Measurements from ENCODE around the gene PCSK6. TPM values are rescaled to one million over a fixed set of nuclear protein-coding genes. Genes with fewer than 3 reads are reported as not detected.
"Not testable (repeated sequence)": the region's sequence is repeated elsewhere in the genome, so short reads cannot be mapped to it uniquely, and the experiment has no call there.

Gene PCSK6
- total RNA-seq, 1 donor from 2014 or later = 1.8 TPM

DNA sequence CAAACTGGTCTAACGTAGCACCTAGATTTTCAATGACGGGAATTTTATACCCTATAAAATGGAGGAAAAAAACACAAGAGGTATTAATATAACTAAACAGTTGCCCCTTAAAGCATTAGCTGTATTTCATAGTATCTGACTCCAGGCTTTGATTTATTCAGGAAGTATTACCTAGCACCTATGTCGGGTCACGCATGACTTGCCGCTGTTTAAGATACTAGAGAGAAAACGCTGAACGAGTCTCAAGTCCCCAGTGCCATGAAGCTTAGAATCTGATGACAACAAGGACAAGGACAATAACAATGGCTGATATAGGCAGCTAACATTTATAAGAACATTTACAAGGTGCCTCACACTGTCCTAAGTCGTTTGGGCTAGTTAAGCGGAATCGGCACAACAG is 196.4 kb downstream of the PCSK6 start:
- H3K9me3 Mint-ChIP-seq (ENCODE audit: low read depth) = no peaks in the 10 kb centered on the region
- H3K4me3 Mint-ChIP-seq (ENCODE audit: low read depth) = peak overlapping the region; percentile 97
- no peak for DNase-seq (ENCODE audit: low spot score, unreplicated experiment)
- peaks cover 21% of the 10 kb centered on the region for H3K4me1 Mint-ChIP-seq (ENCODE audit: low read depth)
- peak overlapping the region; percentile 94 for H3K27ac Mint-ChIP-seq
- no peaks in the 10 kb centered on the region for H3K27me3 Mint-ChIP-seq
- TF ChIP-seq, protein P1, sequence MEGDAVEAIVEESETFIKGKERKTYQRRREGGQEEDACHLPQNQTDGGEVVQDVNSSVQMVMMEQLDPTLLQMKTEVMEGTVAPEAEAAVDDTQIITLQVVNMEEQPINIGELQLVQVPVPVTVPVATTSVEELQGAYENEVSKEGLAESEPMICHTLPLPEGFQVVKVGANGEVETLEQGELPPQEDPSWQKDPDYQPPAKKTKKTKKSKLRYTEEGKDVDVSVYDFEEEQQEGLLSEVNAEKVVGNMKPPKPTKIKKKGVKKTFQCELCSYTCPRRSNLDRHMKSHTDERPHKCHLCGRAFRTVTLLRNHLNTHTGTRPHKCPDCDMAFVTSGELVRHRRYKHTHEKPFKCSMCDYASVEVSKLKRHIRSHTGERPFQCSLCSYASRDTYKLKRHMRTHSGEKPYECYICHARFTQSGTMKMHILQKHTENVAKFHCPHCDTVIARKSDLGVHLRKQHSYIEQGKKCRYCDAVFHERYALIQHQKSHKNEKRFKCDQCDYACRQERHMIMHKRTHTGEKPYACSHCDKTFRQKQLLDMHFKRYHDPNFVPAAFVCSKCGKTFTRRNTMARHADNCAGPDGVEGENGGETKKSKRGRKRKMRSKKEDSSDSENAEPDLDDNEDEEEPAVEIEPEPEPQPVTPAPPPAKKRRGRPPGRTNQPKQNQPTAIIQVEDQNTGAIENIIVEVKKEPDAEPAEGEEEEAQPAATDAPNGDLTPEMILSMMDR (IDR thresholded peaks at IDR 0.05; ENCODE audit: unreplicated experiment) = no peak
- H3K36me3 Mint-ChIP-seq (ENCODE audit: insufficient read depth) = peaks cover 12% of the 10 kb centered on the region

DNA sequence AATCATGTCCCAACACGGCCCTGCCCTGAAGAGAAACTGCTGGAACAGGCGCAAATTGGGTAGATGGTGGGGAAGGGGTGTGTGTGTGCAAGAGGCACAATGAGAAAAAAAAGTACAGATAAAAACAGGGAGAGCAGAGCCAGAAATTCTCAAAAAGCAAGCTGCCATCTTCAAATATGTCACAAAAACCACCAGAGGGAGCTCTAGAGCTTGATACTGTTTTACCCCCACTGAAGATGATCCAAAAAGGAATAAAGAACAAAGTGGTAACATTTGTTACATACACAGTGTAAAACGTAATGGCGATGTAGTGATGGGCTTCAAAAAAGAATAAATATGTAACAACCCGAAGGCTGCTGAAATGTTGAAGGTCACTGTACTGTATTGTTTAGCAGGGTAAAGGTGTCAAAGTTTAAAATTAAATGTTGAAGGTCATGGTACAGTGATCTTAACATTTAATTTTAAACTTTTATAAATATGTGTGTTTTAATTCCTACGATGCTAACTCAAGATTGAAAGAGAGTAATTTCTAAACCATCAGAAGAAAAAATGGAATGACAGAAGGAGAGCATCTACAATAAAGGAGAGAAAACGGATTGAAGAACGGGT is 200.5 kb downstream of the PCSK6 start:
- no peaks in the 10 kb centered on the region for H3K9me3 Mint-ChIP-seq (ENCODE audit: low read depth)
- no peaks in the 10 kb centered on the region for H3K27me3 Mint-ChIP-seq
- no peak for DNase-seq (ENCODE audit: low spot score, unreplicated experiment)
- TF ChIP-seq, protein P1 (IDR thresholded peaks at IDR 0.05; ENCODE audit: unreplicated experiment) = peak; percentile 61
- peaks cover 10% of the 10 kb centered on the region for H3K4me1 Mint-ChIP-seq (ENCODE audit: low read depth)
- H3K36me3 Mint-ChIP-seq (ENCODE audit: insufficient read depth) = peaks cover 28% of the 10 kb centered on the region
- no peak overlapping the region for H3K4me3 Mint-ChIP-seq (ENCODE audit: low read depth)
- peak overlapping the region; percentile 4 for H3K27ac Mint-ChIP-seq

DNA sequence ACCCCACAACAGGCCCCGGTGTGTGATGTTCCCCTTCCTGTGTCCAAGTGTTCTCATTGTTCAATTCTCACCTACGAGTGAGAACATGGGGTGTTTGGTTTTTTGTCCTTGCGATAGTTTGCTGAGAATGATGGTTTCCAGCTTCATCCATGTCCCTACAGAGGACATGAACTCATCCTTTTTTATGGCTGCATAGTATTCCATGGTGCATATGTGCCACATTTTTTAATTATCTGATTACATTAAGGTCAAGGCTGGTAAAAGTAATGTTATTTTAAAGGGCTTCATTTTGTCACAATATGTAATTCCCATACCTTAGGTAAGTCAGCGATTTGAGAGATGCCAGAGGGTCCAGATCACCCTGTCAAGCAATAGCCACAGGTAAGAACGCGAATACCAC is 202.2 kb downstream of the PCSK6 start:
- peaks cover 30% of the 10 kb centered on the region for H3K36me3 Mint-ChIP-seq (ENCODE audit: insufficient read depth)
- not testable (repeated sequence) for H3K4me1 Mint-ChIP-seq (ENCODE audit: low read depth); H3K4me3 Mint-ChIP-seq (ENCODE audit: low read depth); H3K9me3 Mint-ChIP-seq (ENCODE audit: low read depth); H3K27me3 Mint-ChIP-seq; DNase-seq (ENCODE audit: low spot score, unreplicated experiment); H3K27ac Mint-ChIP-seq

DNA sequence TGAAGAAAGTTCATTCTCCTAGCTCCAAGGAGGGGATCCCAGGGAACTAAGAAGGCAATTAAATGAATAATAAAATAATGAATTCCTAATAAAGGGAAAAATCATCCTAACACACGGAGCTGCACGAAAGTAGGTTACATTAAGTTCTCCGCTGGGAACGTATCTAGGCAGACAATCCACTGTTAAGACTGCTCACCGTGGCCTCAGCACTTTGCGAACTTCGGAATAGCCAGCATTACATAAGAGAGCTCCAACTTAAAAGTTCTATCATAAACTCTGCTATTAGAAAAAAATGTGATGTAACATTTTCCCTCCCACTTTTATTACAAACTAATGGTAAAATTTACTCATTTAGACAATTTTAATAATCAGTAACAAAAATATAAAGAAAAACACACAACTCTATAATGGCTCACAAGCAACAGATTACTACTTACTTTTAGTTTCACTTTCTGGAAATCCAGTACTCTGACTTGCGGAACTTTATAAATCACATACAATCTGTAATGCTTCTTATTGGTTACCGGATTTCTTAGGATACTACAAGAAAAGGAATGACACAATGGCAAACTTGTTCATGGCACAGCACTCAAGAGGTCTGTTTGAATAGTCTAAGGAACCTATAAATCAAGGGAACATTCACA is 202.9 kb downstream of the PCSK6 start:
- TF ChIP-seq, protein P1 (IDR thresholded peaks at IDR 0.05; ENCODE audit: unreplicated experiment) = no peak
- no peak for DNase-seq (ENCODE audit: low spot score, unreplicated experiment)
- H3K9me3 Mint-ChIP-seq (ENCODE audit: low read depth) = no peaks in the 10 kb centered on the region
- H3K27me3 Mint-ChIP-seq = no peaks in the 10 kb centered on the region
- no peaks in the 10 kb centered on the region for H3K4me1 Mint-ChIP-seq (ENCODE audit: low read depth)
- peaks cover 32% of the 10 kb centered on the region for H3K36me3 Mint-ChIP-seq (ENCODE audit: insufficient read depth)
- H3K27ac Mint-ChIP-seq = no peak overlapping the region
- no peak overlapping the region for H3K4me3 Mint-ChIP-seq (ENCODE audit: low read depth)

DNA sequence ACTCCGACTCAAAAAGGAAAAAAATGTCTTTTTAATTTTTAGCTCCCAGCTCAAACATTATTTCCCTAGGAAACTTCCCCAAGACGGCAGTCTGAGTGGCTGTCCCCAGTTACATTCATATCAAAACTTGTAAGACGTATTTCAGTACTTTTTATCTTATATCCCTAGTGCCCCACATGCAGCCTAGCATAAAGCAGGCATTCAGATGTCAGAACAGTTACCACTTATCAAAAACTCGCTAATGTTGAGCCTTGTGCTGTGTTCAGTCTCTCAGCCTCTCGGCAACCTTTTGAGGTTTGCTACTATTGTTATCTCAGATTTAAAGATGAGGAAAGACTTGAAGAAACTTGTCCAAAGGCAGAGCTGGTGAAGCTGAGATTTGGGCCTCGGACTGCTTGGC is 205.6 kb downstream of the PCSK6 start:
- H3K27me3 Mint-ChIP-seq = no peaks in the 10 kb centered on the region
- no peak for DNase-seq (ENCODE audit: low spot score, unreplicated experiment)
- peaks cover 28% of the 10 kb centered on the region for H3K36me3 Mint-ChIP-seq (ENCODE audit: insufficient read depth)
- no peak overlapping the region for H3K4me3 Mint-ChIP-seq (ENCODE audit: low read depth)
- no peak overlapping the region for H3K27ac Mint-ChIP-seq
- TF ChIP-seq, protein P1 (IDR thresholded peaks at IDR 0.05; ENCODE audit: unreplicated experiment) = no peak
- H3K9me3 Mint-ChIP-seq (ENCODE audit: low read depth) = no peaks in the 10 kb centered on the region
- no peaks in the 10 kb centered on the region for H3K4me1 Mint-ChIP-seq (ENCODE audit: low read depth)

DNA sequence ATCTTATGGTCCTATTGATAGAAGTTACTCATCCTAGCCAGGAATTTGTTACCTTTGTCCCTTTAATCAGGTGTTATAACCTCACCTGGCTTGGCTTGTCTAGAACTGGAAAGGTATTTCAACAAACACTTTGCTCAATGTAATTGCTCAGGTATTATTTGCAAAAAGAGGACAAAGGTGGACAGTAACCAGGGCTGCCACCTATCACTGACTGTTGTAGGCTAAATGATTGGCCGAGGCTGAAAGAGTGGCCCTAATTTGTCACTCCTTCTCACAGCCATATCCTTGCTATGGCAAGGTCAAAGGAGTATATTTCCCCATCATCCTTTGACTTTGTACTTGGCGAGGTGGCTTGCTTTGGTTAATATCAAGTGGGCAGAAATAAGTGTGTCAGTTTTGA is 209.5 kb downstream of the PCSK6 start:
- Mint-ChIP-seq H3K9me3 (ENCODE audit: low read depth) (no peaks in the 10 kb centered on the region), H3K27me3 (no peaks in the 10 kb centered on the region), H3K36me3 (ENCODE audit: insufficient read depth) (peaks cover 9% of the 10 kb centered on the region), H3K27ac (no peak overlapping the region), H3K4me3 (ENCODE audit: low read depth) (no peak overlapping the region), H3K4me1 (ENCODE audit: low read depth) (peaks cover 6% of the 10 kb centered on the region)
- DNase-seq (ENCODE audit: low spot score, unreplicated experiment) = no peak
- TF ChIP-seq, protein P1 (IDR thresholded peaks at IDR 0.05; ENCODE audit: unreplicated experiment) = no peak

Data from progenitor cell of endocrine pancreas (in vitro differentiated cells).